KMS-11 (cell line): ENCODE measurements around the gene CCNB1.
"Not testable (repeated sequence)": the region's sequence is repeated elsewhere in the genome, so short reads cannot be mapped to it uniquely, and the experiment has no call there.

Source experiments
- H2AFZ ChIP-seq: fragments of 200-600 bp; sonication (generic); 2 replicates; pipeline ENCODE4 v1.6.1; 2016; ENCODE audit warnings: antibody characterized with exemption, mixed run types, low read depth
- H3K27ac ChIP-seq: fragments of 200-600 bp; sonication (generic); 2 replicates; pipeline ENCODE4 v1.6.1; 2016; ENCODE audit warnings: mild to moderate bottlenecking, mixed run types
- H3K27me3 ChIP-seq: fragments of 200-600 bp; sonication (generic); 2 replicates; pipeline ENCODE4 v1.6.1; 2017; ENCODE audit warnings: mild to moderate bottlenecking, low read depth, mixed run types, moderate library complexity; ENCODE audit not compliant: insufficient read depth
- H3K36me3 ChIP-seq: fragments of 200-600 bp; sonication (generic); 2 replicates; pipeline ENCODE4 v1.6.1; 2017; ENCODE audit warnings: mild to moderate bottlenecking, mixed run types; ENCODE audit not compliant: insufficient read depth
- H3K4me1 ChIP-seq: fragments of 200-600 bp; sonication (generic); 2 replicates; pipeline ENCODE4 v1.6.1; 2016; ENCODE audit warnings: mild to moderate bottlenecking, low read depth, mixed run types; ENCODE audit not compliant: poor library complexity, severe bottlenecking
- H3K4me2 ChIP-seq: fragments of 200-600 bp; sonication (generic); 2 replicates; pipeline ENCODE4 v1.7.0; 2016; ENCODE audit warnings: mild to moderate bottlenecking, mixed run types
- H3K4me3 ChIP-seq: fragments of 200-600 bp; sonication (generic); IDR thresholded peaks from 2 replicates; pipeline ENCODE4 v1.6.1; 2017; ENCODE audit warnings: low read depth, low read length, mixed read lengths; ENCODE audit not compliant: insufficient read depth
- H3K79me2 ChIP-seq: fragments of 200-600 bp; sonication (generic); 2 replicates; pipeline ENCODE4 v1.6.1; 2016; ENCODE audit warnings: low read depth, mixed run types; ENCODE audit not compliant: insufficient read depth
- H3K9ac ChIP-seq: fragments of 200-600 bp; sonication (generic); 2 replicates; pipeline ENCODE4 v1.6.1; 2016; ENCODE audit warnings: mild to moderate bottlenecking, mixed run types
- H4K20me1 ChIP-seq: fragments of 200-600 bp; sonication (generic); 2 replicates; pipeline ENCODE4 v1.6.1; 2016; ENCODE audit warnings: mild to moderate bottlenecking, mixed run types; ENCODE audit not compliant: insufficient read depth
- TF ChIP-seq, protein P1 (sequence below): fragments of 200-600 bp; sonication (generic); conservative IDR thresholded peaks from 2 replicates; pipeline ENCODE4 v1.6.1; 2017; ENCODE audit warnings: low read depth, mild to moderate bottlenecking, antibody characterized with exemption, low read length, moderate library complexity, mixed read lengths

Gene CCNB1

DNA sequence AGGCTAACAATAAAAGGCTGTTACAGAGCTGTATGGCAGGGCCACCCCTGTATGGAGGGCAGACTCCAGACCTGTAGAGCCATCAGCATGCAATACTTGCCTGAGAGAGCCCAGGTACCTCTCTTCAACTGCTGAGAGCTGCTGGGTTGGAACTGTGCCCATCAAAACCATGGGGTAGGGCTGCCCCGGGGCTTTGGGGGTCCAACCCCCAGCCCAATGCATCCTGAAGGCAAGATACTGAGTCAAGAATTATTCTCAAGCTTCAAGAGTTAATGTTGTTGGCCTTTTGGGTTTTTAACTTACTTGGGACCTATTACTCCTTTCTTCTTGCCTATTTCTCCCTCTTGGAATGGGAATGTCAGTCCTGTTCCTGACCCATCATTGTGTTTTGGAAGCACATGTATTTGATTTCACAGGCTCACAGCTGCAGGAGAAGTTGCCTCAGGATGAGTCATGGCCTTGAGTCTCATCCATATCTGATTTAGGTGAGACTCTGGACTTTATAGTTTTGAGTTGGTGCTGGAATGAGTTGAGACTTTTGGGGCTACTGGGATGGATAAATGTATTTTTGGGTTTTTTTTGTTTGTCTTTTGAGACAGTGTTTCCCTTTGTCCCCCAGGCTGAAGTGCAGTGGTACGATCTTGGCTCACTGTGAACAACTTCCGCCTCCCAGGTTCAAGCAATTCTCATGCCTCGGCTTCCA, 46.7 kb downstream of the CCNB1 start:
- Histone ChIP-seq H3K4me3 (no peak overlapping the region), H3K4me1 (peaks cover 13% of the 10 kb centered on the region), H3K4me2 (no peak overlapping the region), H2AFZ (no peak overlapping the region), H3K9ac (no peak overlapping the region), H3K79me2 (peaks cover 3% of the 10 kb centered on the region; the same call in 1 of the 2 replicates), H3K36me3 (no peaks in the 10 kb centered on the region), H3K27ac (no peak overlapping the region), H4K20me1 (no peaks in the 10 kb centered on the region), H3K27me3 (no peaks in the 10 kb centered on the region)
- TF ChIP-seq, protein P1, sequence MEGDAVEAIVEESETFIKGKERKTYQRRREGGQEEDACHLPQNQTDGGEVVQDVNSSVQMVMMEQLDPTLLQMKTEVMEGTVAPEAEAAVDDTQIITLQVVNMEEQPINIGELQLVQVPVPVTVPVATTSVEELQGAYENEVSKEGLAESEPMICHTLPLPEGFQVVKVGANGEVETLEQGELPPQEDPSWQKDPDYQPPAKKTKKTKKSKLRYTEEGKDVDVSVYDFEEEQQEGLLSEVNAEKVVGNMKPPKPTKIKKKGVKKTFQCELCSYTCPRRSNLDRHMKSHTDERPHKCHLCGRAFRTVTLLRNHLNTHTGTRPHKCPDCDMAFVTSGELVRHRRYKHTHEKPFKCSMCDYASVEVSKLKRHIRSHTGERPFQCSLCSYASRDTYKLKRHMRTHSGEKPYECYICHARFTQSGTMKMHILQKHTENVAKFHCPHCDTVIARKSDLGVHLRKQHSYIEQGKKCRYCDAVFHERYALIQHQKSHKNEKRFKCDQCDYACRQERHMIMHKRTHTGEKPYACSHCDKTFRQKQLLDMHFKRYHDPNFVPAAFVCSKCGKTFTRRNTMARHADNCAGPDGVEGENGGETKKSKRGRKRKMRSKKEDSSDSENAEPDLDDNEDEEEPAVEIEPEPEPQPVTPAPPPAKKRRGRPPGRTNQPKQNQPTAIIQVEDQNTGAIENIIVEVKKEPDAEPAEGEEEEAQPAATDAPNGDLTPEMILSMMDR: no peak

GRCh38 chr5:69217151-69217511, 50.2 kb downstream of the CCNB1 start:
- H3K27me3 ChIP-seq: no peaks in the 10 kb centered on the region
- peaks cover 17% of the 10 kb centered on the region for H3K4me1 ChIP-seq
- H3K79me2 ChIP-seq: peaks cover 11% of the 10 kb centered on the region; the same call in 1 of the 2 replicates
- TF ChIP-seq, protein P1: no peak
- H3K27ac ChIP-seq: no peak overlapping the region
- peak overlapping the region; percentile 84 for H3K4me2 ChIP-seq
- no peak overlapping the region for H3K4me3 ChIP-seq
- H3K36me3 ChIP-seq: no peaks in the 10 kb centered on the region
- H4K20me1 ChIP-seq: no peaks in the 10 kb centered on the region
- peak overlapping the region; percentile 55; the same call in 1 of the 2 replicates for H3K9ac ChIP-seq
- peak overlapping the region; percentile 77 for H2AFZ ChIP-seq

GRCh38 chr5:69217548-69218526, 50.9 kb downstream of the CCNB1 start:
- Histone ChIP-seq H4K20me1 (no peaks in the 10 kb centered on the region), H3K4me1 (peaks cover 17% of the 10 kb centered on the region), H3K4me2 (peak overlapping the region; percentile 84), H3K27me3 (no peaks in the 10 kb centered on the region), H3K79me2 (peaks cover 11% of the 10 kb centered on the region; the same call in 1 of the 2 replicates), H3K27ac (peak overlapping the region; percentile 48), H3K9ac (peak overlapping the region; percentile 55; the same call in 1 of the 2 replicates), H2AFZ (peak overlapping the region; percentile 77), H3K36me3 (no peaks in the 10 kb centered on the region), H3K4me3 (peak overlapping the region; percentile 63)
- TF ChIP-seq, protein P1: peak; percentile 60

GRCh38 chr5:69219939-69220338, 53.0 kb downstream of the CCNB1 start:
- no peaks in the 10 kb centered on the region for H3K36me3 ChIP-seq
- no peak overlapping the region for H3K27ac ChIP-seq
- no peaks in the 10 kb centered on the region for H4K20me1 ChIP-seq
- H2AFZ ChIP-seq: no peak overlapping the region
- H3K27me3 ChIP-seq: no peaks in the 10 kb centered on the region
- TF ChIP-seq, protein P1: no peak
- H3K79me2 ChIP-seq: peaks cover 11% of the 10 kb centered on the region; the same call in 1 of the 2 replicates
- no peak overlapping the region for H3K4me2 ChIP-seq
- no peak overlapping the region for H3K9ac ChIP-seq
- H3K4me3 ChIP-seq: no peak overlapping the region
- peaks cover 15% of the 10 kb centered on the region for H3K4me1 ChIP-seq

- not testable (repeated sequence) for H3K27me3 ChIP-seq, H3K36me3 ChIP-seq, H2AFZ ChIP-seq, H3K4me3 ChIP-seq, H3K9ac ChIP-seq, H3K4me2 ChIP-seq, H3K27ac ChIP-seq, H4K20me1 ChIP-seq
- Histone ChIP-seq H3K4me1 (peaks cover 13% of the 10 kb centered on the region), H3K79me2 (peaks cover 11% of the 10 kb centered on the region; the same call in 1 of the 2 replicates)
These were observed 53.4 kb downstream of the CCNB1 start for GRCh38 chr5:69220371-69220770.

DNA sequence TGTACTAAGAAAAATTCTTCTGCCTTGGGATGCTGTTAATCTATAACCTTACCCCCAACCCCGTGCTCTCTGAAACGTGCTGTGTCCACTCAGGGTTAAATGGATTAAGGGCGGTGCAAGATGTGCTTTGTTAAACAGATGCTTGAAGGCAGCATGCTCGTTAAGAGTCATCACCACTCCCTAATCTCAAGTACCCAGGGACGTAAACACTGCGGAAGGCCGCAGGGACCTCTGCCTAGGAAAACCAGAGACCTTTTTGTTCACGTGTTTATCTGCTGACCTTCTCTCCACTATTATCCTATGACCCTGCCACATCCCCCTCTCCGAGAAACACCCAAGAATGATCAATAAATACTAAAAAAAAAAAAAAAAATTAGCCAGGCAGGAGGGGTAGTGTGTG, 53.9 kb downstream of the CCNB1 start:
- H3K4me3 ChIP-seq, H4K20me1 ChIP-seq, H3K9ac ChIP-seq, H3K36me3 ChIP-seq, H2AFZ ChIP-seq, H3K4me2 ChIP-seq, H3K27me3 ChIP-seq, H3K27ac ChIP-seq: not testable (repeated sequence)
- H3K4me1 ChIP-seq: peaks cover 13% of the 10 kb centered on the region
- H3K79me2 ChIP-seq: peaks cover 11% of the 10 kb centered on the region; the same call in 1 of the 2 replicates
